ENCODE data around the gene PDSS1.

- TF ChIP-seq, protein P1, sequence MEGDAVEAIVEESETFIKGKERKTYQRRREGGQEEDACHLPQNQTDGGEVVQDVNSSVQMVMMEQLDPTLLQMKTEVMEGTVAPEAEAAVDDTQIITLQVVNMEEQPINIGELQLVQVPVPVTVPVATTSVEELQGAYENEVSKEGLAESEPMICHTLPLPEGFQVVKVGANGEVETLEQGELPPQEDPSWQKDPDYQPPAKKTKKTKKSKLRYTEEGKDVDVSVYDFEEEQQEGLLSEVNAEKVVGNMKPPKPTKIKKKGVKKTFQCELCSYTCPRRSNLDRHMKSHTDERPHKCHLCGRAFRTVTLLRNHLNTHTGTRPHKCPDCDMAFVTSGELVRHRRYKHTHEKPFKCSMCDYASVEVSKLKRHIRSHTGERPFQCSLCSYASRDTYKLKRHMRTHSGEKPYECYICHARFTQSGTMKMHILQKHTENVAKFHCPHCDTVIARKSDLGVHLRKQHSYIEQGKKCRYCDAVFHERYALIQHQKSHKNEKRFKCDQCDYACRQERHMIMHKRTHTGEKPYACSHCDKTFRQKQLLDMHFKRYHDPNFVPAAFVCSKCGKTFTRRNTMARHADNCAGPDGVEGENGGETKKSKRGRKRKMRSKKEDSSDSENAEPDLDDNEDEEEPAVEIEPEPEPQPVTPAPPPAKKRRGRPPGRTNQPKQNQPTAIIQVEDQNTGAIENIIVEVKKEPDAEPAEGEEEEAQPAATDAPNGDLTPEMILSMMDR (IDR thresholded peaks at IDR 0.05; ENCODE audit: low read length): no peak
- no peak for TF ChIP-seq EZH2phosphoT487 (IDR thresholded peaks at IDR 0.05; ENCODE audit: low read length)
These were observed 9.4 kb downstream of the PDSS1 start for GRCh38 chr10:26706936-26707335.

All from MM.1S (cell line).